GM21528 (cell line): Measurements from ENCODE around the gene FILIP1L.

ENCODE experiments used
- ATAC-seq: cut with Tn5 transposase; IDR thresholded peaks from one replicate; pipeline ENCODE4 v1.9.1; 2021; ENCODE audit warnings: mild to moderate bottlenecking, moderate library complexity; ENCODE audit not compliant: unreplicated experiment, low FRiP score

FILIP1L gene

GRCh38 chr3:99934975-99935797 is 179.1 kb downstream of the FILIP1L start:
- ATAC-seq = no peak

GRCh38 chr3:99933971-99934750 is 180.1 kb downstream of the FILIP1L start:
- ATAC-seq = no peak

DNA sequence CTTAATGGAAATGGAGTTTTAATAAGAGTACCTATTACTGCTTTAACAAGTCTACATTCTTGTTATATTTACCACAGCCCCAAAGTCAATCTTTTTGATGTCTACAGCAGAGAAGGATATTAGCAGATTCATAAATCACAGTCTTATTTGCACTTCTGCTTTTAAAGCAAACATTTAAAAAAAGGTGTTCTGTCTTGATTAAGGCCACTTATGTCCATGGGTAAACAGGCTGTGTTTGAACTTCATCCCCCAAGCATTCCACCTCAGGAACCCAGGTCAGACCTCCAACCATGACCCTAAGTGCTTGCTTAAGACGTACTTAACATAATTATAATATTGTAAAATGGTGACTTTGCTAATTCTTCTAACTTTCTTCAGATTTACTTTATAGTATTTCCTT is 183.2 kb downstream of the FILIP1L start:
- no peak for ATAC-seq

GRCh38 chr3:99929745-99930139 is 184.6 kb downstream of the FILIP1L start:
- no peak for ATAC-seq

- no peak for ATAC-seq
Observed at GRCh38 chr3:99928771-99929744, 185.2 kb downstream of the FILIP1L start.

GRCh38 chr3:99927671-99928457 is 186.4 kb downstream of the FILIP1L start:
- ATAC-seq = no peak

DNA sequence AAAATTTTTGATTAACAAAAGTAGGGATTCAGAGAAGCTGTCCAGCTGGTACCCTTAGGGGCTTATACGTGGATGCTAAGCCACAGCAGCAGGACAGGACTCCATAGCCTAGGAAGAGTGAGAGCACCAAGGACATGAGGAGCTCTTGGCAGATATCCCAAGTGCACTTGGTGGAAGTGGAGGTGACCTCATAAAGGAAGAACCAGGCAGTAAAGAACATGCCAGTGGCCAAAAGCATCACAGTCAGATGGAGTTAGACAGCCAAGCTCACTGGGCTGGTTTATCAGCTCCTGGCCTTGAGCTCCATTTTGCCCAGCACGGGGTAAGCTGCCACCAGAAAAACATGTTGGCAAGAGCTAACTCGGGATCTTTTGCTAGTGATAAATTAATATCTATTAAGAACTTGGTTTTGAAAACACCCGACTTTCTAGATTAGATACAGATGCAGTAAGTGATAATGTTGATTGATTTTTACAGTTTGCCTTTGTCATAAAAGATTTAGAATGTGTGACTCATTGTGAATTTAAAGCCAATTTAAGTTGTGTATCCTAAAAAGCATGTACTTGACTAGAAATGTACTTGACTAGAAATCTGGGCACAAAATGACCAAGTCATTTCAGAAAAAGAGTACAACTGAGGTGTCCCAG is 188.6 kb downstream of the FILIP1L start:
- no peak for ATAC-seq

GRCh38 chr3:99923873-99924272 is 190.4 kb downstream of the FILIP1L start:
- no peak for ATAC-seq

DNA sequence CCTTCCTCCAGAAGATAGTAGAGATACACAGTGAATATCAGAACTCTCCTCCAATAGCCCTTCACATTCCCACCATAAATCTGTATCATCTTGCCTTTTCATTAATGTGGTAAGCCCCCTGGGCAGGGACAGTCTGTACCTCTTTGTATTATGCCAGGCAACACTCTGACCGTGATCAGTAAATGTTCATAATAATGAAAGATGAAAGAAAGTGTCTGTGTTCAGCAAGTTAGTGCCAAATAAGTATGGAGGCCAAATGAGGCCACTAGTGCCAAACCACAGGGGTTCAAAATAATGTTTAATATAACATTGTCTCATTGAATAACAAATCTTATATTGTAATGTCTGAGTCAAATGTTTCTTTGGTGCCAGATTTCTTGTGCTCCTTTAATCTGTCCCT is 192.3 kb downstream of the FILIP1L start:
- no peak for ATAC-seq

- no peak for ATAC-seq
Observed at GRCh38 chr3:99921377-99921695, 193.0 kb downstream of the FILIP1L start.

DNA sequence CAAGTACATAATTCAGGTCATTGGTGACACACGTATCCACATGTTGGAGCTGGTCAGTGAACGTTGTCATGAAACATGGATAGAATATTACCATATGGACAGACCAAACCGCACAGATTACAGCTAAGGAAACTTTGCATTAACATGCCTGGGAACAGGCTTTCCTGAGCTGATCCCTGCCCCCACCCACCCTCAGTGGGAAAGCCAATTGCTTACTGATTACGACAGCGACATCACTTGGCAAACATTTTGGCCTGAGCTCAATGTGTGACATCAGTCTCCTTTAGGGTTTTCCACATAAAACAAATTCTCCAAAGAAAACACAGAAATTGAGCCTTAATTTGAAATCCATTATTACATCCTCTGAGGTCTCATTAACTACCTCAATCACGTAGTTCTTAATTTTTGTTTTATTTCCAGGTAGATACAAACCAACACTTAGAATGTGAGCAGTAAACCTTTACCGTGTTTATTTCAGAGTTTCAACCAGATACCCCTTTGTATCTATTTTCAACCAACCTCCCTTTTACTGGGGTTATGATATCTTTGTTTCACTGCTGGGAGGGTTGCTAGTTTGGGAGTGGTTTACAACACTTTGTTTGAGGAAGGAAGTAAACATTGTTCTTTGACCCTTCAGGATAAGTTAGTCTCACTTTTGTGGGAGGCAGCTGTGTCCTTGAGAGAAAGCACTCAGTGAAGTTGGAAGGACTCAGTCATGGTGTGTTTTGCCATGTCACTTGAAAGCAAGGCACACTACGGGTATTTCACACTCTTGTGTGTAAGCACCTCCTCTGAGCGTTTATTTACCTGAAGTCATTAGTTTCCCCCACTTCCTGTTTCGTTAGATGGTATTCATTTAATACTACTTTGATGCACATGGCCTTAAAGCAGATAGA is 193.6 kb downstream of the FILIP1L start:
- ATAC-seq = no peak

GRCh38 chr3:99919694-99920093 is 194.6 kb downstream of the FILIP1L start:
- ATAC-seq = no peak

DNA sequence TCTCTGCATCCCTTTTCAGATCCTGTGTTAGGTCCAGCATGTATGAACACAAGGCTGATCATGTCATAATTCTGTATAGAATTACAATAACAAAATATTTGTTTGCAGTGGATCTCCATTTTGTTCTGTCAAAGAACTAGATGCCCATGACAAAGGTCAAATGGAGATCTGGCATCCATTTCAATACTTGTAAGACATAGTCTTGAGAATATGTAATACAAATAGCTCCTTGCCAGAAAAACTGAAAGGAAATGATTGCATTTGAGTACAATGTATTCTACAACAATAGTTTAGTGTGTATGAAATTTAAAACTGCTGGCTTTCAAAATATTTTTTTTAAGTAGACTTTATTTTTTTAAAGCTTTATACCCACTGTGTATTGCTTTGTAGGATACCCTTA is 195.6 kb downstream of the FILIP1L start:
- ATAC-seq = no peak

- no peak for ATAC-seq
Observed at GRCh38 chr3:99915906-99916432, 198.3 kb downstream of the FILIP1L start.

DNA sequence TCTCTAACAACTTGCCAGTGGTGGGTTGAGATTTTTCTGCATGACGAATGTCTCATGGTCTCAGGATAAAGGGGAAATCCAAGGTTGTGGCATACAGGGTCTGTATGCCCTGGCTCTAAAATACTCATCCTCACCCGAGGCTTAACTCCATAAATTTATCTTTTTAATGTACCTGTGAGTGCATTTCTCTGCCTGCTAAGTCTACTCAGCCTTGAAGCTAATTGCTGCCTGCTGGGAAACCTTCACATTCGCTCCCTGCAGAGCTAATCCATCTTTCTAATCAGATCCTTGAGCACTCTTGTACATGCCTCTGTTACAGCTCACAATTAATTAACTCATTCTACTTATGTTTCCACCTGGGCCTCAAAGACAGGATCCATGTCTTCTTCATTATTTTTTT is 202.9 kb downstream of the FILIP1L start:
- ATAC-seq = no peak

DNA sequence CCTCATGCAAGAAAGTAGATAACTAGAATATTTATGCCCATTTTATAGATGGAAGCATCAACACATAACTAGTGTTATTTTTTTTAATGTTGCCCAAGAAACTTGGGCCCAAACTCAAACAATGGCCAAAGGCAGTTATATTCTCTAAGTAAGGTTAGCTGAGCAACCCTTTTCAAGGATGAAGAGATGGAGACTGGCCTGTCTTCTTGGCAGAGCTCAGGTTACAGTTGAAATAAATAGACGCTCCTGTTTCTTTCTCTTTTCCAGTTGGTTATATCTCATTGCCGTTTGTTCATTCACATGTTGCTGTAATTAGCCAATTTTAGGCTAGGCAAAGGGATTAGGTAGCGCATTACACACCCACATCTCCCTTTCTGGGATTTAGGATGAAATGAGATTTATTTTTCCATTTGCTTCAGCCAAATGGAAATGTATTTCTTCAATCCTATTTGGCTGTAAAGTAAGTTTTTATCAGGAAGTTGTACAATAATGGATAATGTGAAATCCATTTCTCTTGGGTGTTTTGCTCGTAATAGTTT is 203.5 kb downstream of the FILIP1L start:
- no peak for ATAC-seq

DNA sequence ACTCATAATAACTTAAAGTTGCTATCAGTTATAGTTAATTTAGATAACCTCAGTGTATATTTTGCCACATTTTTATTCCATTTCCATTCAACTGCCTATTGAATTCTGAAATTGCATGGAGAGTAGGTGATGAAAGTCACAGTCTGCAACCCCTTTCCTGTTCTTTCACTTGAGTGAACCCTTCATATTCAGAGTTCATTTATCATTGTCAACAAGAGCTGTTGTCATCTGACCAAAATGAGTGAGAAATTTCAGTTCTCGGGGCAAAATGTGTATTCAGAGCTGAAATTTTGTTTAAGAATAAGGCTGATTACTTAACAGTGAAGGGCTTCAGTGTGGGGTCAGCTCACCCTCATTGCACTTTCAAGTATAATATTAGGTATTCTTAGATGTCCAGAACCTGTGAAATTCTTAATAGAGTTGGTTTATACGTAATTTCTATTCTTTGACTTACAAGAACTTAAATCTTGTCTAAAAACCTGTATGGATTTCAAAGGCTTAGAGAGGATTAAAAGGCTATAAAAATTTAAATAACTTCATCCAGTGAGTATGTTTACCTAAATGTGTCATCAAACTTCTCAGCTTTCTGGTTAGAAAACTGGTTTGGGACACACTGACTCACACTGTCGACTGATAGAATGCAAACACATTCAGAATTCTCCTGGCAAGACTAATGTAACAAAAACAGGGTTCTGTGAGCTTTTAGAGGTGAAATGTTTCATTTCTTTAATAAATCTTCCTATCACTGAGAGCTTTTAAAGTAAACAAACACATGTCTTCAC is 204.4 kb downstream of the FILIP1L start:
- no peak for ATAC-seq
